ENCODE measurements around the gene UGDH.
A peak's percentile ranks its signal among the peaks of the same experiment; 100 is the strongest.

Gene UGDH

DNA sequence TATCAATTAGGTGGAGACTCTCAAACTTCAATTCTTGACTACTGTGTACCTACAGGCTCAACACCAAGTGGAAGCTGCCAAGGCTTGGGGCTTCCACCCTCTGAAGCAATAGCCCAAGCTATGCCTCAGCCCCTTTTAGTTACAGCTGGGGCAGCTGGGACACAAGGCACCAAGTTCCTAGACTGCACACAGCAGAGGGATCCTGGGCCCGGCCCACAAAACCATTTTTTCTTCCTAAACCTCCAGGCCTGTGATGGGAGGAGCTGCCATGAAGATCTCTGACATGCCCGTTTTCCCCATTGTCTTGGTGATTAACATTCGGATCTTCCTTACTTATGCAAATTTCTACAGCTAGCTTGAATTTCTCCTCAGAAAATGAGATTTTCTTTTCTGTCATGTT lies 3.4 kb upstream of the UGDH start:
- Histone ChIP-seq H2BK12ac (ENCODE audit: low read length) (no peak overlapping the region), H4K12ac (ENCODE audit: low read depth, low read length) (no peak overlapping the region), H3K27me3 (ENCODE audit: insufficient read depth, low read length) (no peaks in the 10 kb centered on the region), H3K79me2 (ENCODE audit: control insufficient read depth, insufficient read depth, low read length, poor library complexity) (peaks cover 13% of the 10 kb centered on the region), H3K4me3 (ENCODE audit: low read depth, low read length) (no peak overlapping the region), H2BK120ac (ENCODE audit: insufficient read depth, low read length, poor library complexity) (no peak overlapping the region), H3K9ac (ENCODE audit: low read length) (no peak overlapping the region), H3K9me3 (ENCODE audit: insufficient read depth, low read depth, low read length) (peaks cover 16% of the 10 kb centered on the region), H3K14ac (ENCODE audit: low read length) (no peak overlapping the region), H3K23ac (ENCODE audit: low read length) (no peak overlapping the region), H3K36me3 (ENCODE audit: control insufficient read depth in 1 of 2, insufficient read depth in 2 of 2, low read length in 2 of 2) (peaks cover 13 to 22% of the 10 kb centered on the region in 2 experiments), H3K27ac (ENCODE audit: low read depth, low read length) (no peak overlapping the region), H2BK5ac (ENCODE audit: low read depth, low read length, poor library complexity) (no peak overlapping the region), H3K18ac (ENCODE audit: low read length) (no peak overlapping the region), H3K4me1 (ENCODE audit: control insufficient read depth in 1 of 2, insufficient read depth in 2 of 2, low read length in 2 of 2) (peaks cover 0 to 2% of the 10 kb centered on the region in 2 experiments), H3K4me2 (ENCODE audit: low read length) (no peak overlapping the region), H3K79me1 (ENCODE audit: low read length) (peaks cover 15% of the 10 kb centered on the region), H2AK5ac (ENCODE audit: low read length) (no peak overlapping the region), H4K91ac (ENCODE audit: low read depth, low read length) (no peak overlapping the region), H4K8ac (ENCODE audit: low read depth, low read length) (no peak overlapping the region), H2AFZ (ENCODE audit: insufficient read depth, low read length, poor library complexity) (no peak overlapping the region), H3K4ac (ENCODE audit: low read depth, low read length) (no peak overlapping the region)
- no CpG with 5 or more reads among the region's 3 CpGs for WGBS (ENCODE audit: extremely low coverage, insufficient coverage, insufficient read length)
- no peak for DNase-seq

DNA sequence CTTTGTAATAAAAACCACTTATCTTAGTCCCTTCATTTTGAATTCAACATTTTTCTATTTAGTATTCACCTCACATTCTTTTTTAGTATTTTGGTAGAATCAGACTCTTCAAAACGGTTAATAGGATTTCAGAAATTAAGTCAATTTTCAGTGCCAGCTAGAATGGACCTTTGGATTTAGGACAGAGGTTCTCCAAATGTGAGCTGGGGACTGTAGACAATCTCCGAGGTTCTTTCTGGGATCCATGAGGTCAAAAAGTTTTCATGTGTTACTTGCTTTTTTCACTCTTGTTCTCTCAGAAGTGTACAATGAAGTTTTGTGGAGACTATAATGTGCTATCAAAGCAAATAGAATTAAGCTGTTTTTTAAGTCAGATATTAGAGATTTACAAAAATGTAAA lies 2.3 kb upstream of the UGDH start:
- Histone ChIP-seq H3K14ac (ENCODE audit: low read length) (no peak overlapping the region), H3K27me3 (ENCODE audit: insufficient read depth, low read length) (no peaks in the 10 kb centered on the region), H2AK5ac (ENCODE audit: low read length) (no peak overlapping the region), H3K9ac (ENCODE audit: low read length) (no peak overlapping the region), H3K79me1 (ENCODE audit: low read length) (peaks cover 15% of the 10 kb centered on the region), H2BK12ac (ENCODE audit: low read length) (no peak overlapping the region), H3K4me2 (ENCODE audit: low read length) (no peak overlapping the region), H3K36me3 (ENCODE audit: control insufficient read depth in 1 of 2, insufficient read depth in 2 of 2, low read length in 2 of 2) (peaks cover 12 to 20% of the 10 kb centered on the region in 2 experiments), H3K79me2 (ENCODE audit: control insufficient read depth, insufficient read depth, low read length, poor library complexity) (peaks cover 14% of the 10 kb centered on the region), H2BK120ac (ENCODE audit: insufficient read depth, low read length, poor library complexity) (no peak overlapping the region), H3K4me3 (ENCODE audit: low read depth, low read length) (no peak overlapping the region), H2BK5ac (ENCODE audit: low read depth, low read length, poor library complexity) (no peak overlapping the region), H3K9me3 (ENCODE audit: insufficient read depth, low read depth, low read length) (peaks cover 16% of the 10 kb centered on the region), H4K12ac (ENCODE audit: low read depth, low read length) (no peak overlapping the region), H3K4ac (ENCODE audit: low read depth, low read length) (no peak overlapping the region), H3K18ac (ENCODE audit: low read length) (no peak overlapping the region), H3K27ac (ENCODE audit: low read depth, low read length) (no peak overlapping the region), H2AFZ (ENCODE audit: insufficient read depth, low read length, poor library complexity) (no peak overlapping the region), H4K8ac (ENCODE audit: low read depth, low read length) (no peak overlapping the region), H4K91ac (ENCODE audit: low read depth, low read length) (no peak overlapping the region), H3K4me1 (ENCODE audit: control insufficient read depth in 1 of 2, insufficient read depth in 2 of 2, low read length in 2 of 2) (peaks cover 0 to 2% of the 10 kb centered on the region in 2 experiments), H3K23ac (ENCODE audit: low read length) (no peak overlapping the region)
- no CpG with 5 or more reads among the region's 2 CpGs for WGBS (ENCODE audit: extremely low coverage, insufficient coverage, insufficient read length)
- no peak for DNase-seq

DNA sequence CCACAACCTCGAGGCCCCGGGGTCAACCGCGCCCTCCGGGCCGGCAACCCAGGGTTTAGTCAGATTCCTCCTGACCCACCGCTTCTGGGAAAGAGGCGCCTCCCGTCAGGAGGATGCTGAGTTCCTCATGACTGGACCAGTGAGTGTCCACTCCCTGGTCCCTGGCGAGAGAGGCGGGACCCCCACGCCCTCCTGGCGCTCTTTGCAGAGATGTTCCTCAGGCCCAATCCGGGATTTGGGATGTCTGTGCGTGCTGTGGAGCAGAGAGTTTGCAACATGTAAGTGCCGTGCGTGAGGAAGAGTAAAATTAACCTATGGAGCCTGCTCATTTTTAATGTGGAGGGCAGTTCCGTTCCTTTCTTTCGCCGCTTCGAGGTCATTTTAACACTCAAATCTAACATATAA lies 824 bp upstream of the UGDH start:
- Histone ChIP-seq H3K4me1 (ENCODE audit: control insufficient read depth in 1 of 2, insufficient read depth in 2 of 2, low read length in 2 of 2) (peaks cover 0 to 2% of the 10 kb centered on the region in 2 experiments), H3K4me2 (ENCODE audit: low read length) (peak overlapping the region; percentile 73), H2AFZ (ENCODE audit: insufficient read depth, low read length, poor library complexity) (peak overlapping the region; percentile 74), H3K4ac (ENCODE audit: low read depth, low read length) (peak overlapping the region; percentile 65), H4K12ac (ENCODE audit: low read depth, low read length) (peak overlapping the region; percentile 81), H3K9ac (ENCODE audit: low read length) (peak overlapping the region; percentile 71), H2BK5ac (ENCODE audit: low read depth, low read length, poor library complexity) (peak overlapping the region; percentile 35), H2BK120ac (ENCODE audit: insufficient read depth, low read length, poor library complexity) (peak overlapping the region; percentile 63), H3K36me3 (ENCODE audit: control insufficient read depth in 1 of 2, insufficient read depth in 2 of 2, low read length in 2 of 2) (peaks cover 8 to 10% of the 10 kb centered on the region in 2 experiments), H3K4me3 (ENCODE audit: low read depth, low read length) (peak overlapping the region; percentile 99), H3K79me2 (ENCODE audit: control insufficient read depth, insufficient read depth, low read length, poor library complexity) (peaks cover 16% of the 10 kb centered on the region), H2BK12ac (ENCODE audit: low read length) (no peak overlapping the region), H3K18ac (ENCODE audit: low read length) (peak overlapping the region; percentile 56), H4K8ac (ENCODE audit: low read depth, low read length) (peak overlapping the region; percentile 80), H3K23ac (ENCODE audit: low read length) (no peak overlapping the region), H2AK5ac (ENCODE audit: low read length) (peak overlapping the region; percentile 38), H3K14ac (ENCODE audit: low read length) (peak overlapping the region; percentile 79), H3K27me3 (ENCODE audit: insufficient read depth, low read length) (no peaks in the 10 kb centered on the region), H3K9me3 (ENCODE audit: insufficient read depth, low read depth, low read length) (peaks cover 11% of the 10 kb centered on the region), H3K79me1 (ENCODE audit: low read length) (peaks cover 15% of the 10 kb centered on the region), H3K27ac (ENCODE audit: low read depth, low read length) (peak overlapping the region; percentile 95), H4K91ac (ENCODE audit: low read depth, low read length) (peak overlapping the region; percentile 78)
- DNase-seq = peak in 1 of 2 donors; percentile 96
- WGBS (ENCODE audit: extremely low coverage, insufficient coverage, insufficient read length) = no CpG with 5 or more reads among the region's 21 CpGs

DNA sequence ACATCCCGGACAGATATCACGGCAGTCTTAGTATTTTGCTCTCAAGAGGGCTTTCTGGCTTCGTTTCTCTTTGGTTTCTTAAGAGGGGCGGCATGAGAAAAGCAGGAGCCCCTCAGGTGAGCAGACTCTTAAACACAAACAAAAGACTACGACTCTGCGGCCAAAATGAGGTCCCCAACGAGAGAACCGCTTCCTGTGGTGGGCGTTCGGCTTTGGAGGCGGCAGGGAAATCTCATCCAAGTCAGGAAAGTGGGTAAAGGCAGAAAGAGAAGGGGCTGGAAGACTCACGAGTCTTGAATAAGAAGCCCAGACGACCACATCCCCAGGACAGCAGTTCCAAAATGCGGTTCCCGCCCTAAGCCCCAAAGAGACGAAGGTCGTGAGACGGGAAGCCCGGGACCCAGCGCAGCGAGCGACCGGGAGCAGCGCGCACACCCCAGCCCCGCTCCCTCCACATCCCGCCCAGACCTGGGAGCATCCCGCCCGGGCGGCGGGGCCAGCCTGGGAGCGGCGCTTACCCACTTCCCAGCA lies 409 bp downstream of the UGDH start:
- peaks cover 0 to 2% of the 10 kb centered on the region in 2 experiments for H3K4me1 ChIP-seq (ENCODE audit: control insufficient read depth in 1 of 2, insufficient read depth in 2 of 2, low read length in 2 of 2)
- peak overlapping the region; percentile 93 for H4K91ac ChIP-seq (ENCODE audit: low read depth, low read length)
- peak overlapping the region; percentile 80 for H2AFZ ChIP-seq (ENCODE audit: insufficient read depth, low read length, poor library complexity)
- H3K4ac ChIP-seq (ENCODE audit: low read depth, low read length) = peak overlapping the region; percentile 88
- H3K14ac ChIP-seq (ENCODE audit: low read length) = peak overlapping the region; percentile 87
- H3K36me3 ChIP-seq (ENCODE audit: control insufficient read depth in 1 of 2, insufficient read depth in 2 of 2, low read length in 2 of 2) = peaks cover 2 to 5% of the 10 kb centered on the region in 2 experiments
- H3K23ac ChIP-seq (ENCODE audit: low read length) = no peak overlapping the region
- peak overlapping the region; percentile 87 for H3K4me3 ChIP-seq (ENCODE audit: low read depth, low read length)
- H3K27me3 ChIP-seq (ENCODE audit: insufficient read depth, low read length) = no peaks in the 10 kb centered on the region
- H2AK5ac ChIP-seq (ENCODE audit: low read length) = peak overlapping the region; percentile 33
- WGBS (ENCODE audit: extremely low coverage, insufficient coverage, insufficient read length) = no CpG with 5 or more reads among the region's 33 CpGs
- H3K18ac ChIP-seq (ENCODE audit: low read length) = peak overlapping the region; percentile 94
- DNase-seq = no peak
- H3K4me2 ChIP-seq (ENCODE audit: low read length) = peak overlapping the region; percentile 84
- H3K9me3 ChIP-seq (ENCODE audit: insufficient read depth, low read depth, low read length) = peaks cover 7% of the 10 kb centered on the region
- H2BK5ac ChIP-seq (ENCODE audit: low read depth, low read length, poor library complexity) = peak overlapping the region; percentile 62
- peak overlapping the region; percentile 87 for H3K9ac ChIP-seq (ENCODE audit: low read length)
- peak overlapping the region; percentile 83 for H3K27ac ChIP-seq (ENCODE audit: low read depth, low read length)
- peaks cover 16% of the 10 kb centered on the region for H3K79me2 ChIP-seq (ENCODE audit: control insufficient read depth, insufficient read depth, low read length, poor library complexity)
- H4K8ac ChIP-seq (ENCODE audit: low read depth, low read length) = peak overlapping the region; percentile 77
- no peak overlapping the region for H2BK12ac ChIP-seq (ENCODE audit: low read length)
- peak overlapping the region; percentile 76 for H2BK120ac ChIP-seq (ENCODE audit: insufficient read depth, low read length, poor library complexity)
- peak overlapping the region; percentile 78 for H4K12ac ChIP-seq (ENCODE audit: low read depth, low read length)
- peaks cover 15% of the 10 kb centered on the region for H3K79me1 ChIP-seq (ENCODE audit: low read length)
